Measurements from ENCODE around the gene ARHGAP32.
A peak's percentile ranks its signal among the peaks of the same experiment; 100 is the strongest.

ARHGAP32 gene

GRCh38 chr11:129117595-129118350, 74.4 kb downstream of the ARHGAP32 start:
- DNase-seq (ENCODE audit: low read depth in 1 of 2, low spot score in 1 of 2): peak in 1 of 2 donors; percentile 46

- DNase-seq (ENCODE audit: low read depth in 1 of 2, low spot score in 1 of 2): no peak
Measured at GRCh38 chr11:129115652-129116586, 76.2 kb downstream of the ARHGAP32 start.

GRCh38 chr11:129109701-129110100, 82.4 kb downstream of the ARHGAP32 start:
- DNase-seq (ENCODE audit: low read depth in 1 of 2, low spot score in 1 of 2): no peak

- no peak for DNase-seq (ENCODE audit: low read depth in 1 of 2, low spot score in 1 of 2)
Measured at GRCh38 chr11:129106788-129107187, 85.3 kb downstream of the ARHGAP32 start.

GRCh38 chr11:129102756-129103155, 89.4 kb downstream of the ARHGAP32 start:
- no peak for DNase-seq (ENCODE audit: low read depth in 1 of 2, low spot score in 1 of 2)

- DNase-seq (ENCODE audit: low read depth in 1 of 2, low spot score in 1 of 2): no peak
Measured at GRCh38 chr11:129102225-129102624, 89.9 kb downstream of the ARHGAP32 start.

GRCh38 chr11:129093283-129093682, 98.8 kb downstream of the ARHGAP32 start:
- DNase-seq (ENCODE audit: low read depth in 1 of 2, low spot score in 1 of 2): no peak

GRCh38 chr11:129090056-129090455, 102.1 kb downstream of the ARHGAP32 start:
- no peak for DNase-seq (ENCODE audit: low read depth in 1 of 2, low spot score in 1 of 2)

- no peak for DNase-seq (ENCODE audit: low read depth in 1 of 2, low spot score in 1 of 2)
Measured at GRCh38 chr11:129089279-129089678, 102.8 kb downstream of the ARHGAP32 start.

GRCh38 chr11:129086976-129087375, 105.1 kb downstream of the ARHGAP32 start:
- no peak for DNase-seq (ENCODE audit: low read depth in 1 of 2, low spot score in 1 of 2)

GRCh38 chr11:129077191-129077590, 114.9 kb downstream of the ARHGAP32 start:
- DNase-seq (ENCODE audit: low read depth in 1 of 2, low spot score in 1 of 2): no peak

- no peak for DNase-seq (ENCODE audit: low read depth in 1 of 2, low spot score in 1 of 2)
Measured at GRCh38 chr11:129075757-129076156, 116.4 kb downstream of the ARHGAP32 start.

GRCh38 chr11:129067454-129067853, 124.7 kb downstream of the ARHGAP32 start:
- DNase-seq (ENCODE audit: low read depth in 1 of 2, low spot score in 1 of 2): no peak

GRCh38 chr11:129066229-129066628, 125.9 kb downstream of the ARHGAP32 start:
- no peak for DNase-seq (ENCODE audit: low read depth in 1 of 2, low spot score in 1 of 2)

GRCh38 chr11:129063118-129063517, 129.0 kb downstream of the ARHGAP32 start:
- DNase-seq (ENCODE audit: low read depth in 1 of 2, low spot score in 1 of 2): no peak

GRCh38 chr11:129061492-129062230, 130.5 kb downstream of the ARHGAP32 start:
- no peak for DNase-seq (ENCODE audit: low read depth in 1 of 2, low spot score in 1 of 2)

- no peak for DNase-seq (ENCODE audit: low read depth in 1 of 2, low spot score in 1 of 2)
Measured at GRCh38 chr11:129056916-129057315, 135.2 kb downstream of the ARHGAP32 start.

GRCh38 chr11:129055196-129055595, 136.9 kb downstream of the ARHGAP32 start:
- DNase-seq (ENCODE audit: low read depth in 1 of 2, low spot score in 1 of 2): no peak

- DNase-seq (ENCODE audit: low read depth in 1 of 2, low spot score in 1 of 2): no peak
Measured at GRCh38 chr11:129048911-129049310, 143.2 kb downstream of the ARHGAP32 start.

GRCh38 chr11:129045150-129045549, 147.0 kb downstream of the ARHGAP32 start:
- no peak for DNase-seq (ENCODE audit: low read depth in 1 of 2, low spot score in 1 of 2)

GRCh38 chr11:129042503-129042902, 149.6 kb downstream of the ARHGAP32 start:
- no peak for DNase-seq (ENCODE audit: low read depth in 1 of 2, low spot score in 1 of 2)

All from activated CD4-positive, alpha-beta T cell treated with anti-CD3 and anti-CD28 coated beads, Interleukin-2, amount 50 U/mL, for 24 hours (primary cell).